Measurements from ENCODE around the gene SMYD3. TPM values are rescaled to one million over a fixed set of nuclear protein-coding genes. Genes with fewer than 3 reads are reported as not detected.

Gene SMYD3
- total RNA-seq, 1 donor from 2014 or later, result 17.3 TPM

GRCh38 chr1:245875581-245876261, 631.4 kb downstream of the SMYD3 start:
- DNase-seq (ENCODE audit: low read depth in 2 of 2), result no peak

DNA sequence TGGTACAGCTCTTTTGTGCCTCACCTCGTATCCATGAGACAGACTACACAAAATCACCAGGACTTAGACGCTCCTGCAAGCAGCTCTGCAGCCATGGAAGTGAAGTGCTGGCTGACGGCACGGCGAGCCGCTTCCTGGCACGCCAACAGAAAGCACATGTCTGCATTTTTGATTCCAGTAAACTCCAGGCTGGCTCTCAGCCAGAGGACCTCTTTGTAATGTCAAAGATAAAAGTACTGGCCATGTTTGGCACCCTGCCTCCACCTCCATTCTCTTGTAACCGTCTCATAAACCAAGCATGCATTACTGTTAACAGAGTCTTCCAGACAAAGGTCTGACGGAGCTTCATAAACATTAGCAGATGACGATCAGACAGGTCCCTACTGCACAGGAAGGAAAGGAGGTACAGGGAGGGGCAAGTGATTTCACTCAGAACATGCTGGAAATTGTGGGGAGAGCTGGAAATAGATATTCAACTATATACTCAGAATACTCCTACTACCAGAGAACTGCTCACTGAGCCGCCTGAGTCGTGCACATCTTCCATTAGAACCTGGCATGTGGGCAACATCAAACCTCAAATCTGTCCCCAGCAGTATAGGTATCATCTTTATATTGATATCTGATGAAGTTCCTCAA, 632.0 kb downstream of the SMYD3 start:
- peak; percentile 93 to 97 for DNase-seq (ENCODE audit: low read depth in 2 of 2)

DNA sequence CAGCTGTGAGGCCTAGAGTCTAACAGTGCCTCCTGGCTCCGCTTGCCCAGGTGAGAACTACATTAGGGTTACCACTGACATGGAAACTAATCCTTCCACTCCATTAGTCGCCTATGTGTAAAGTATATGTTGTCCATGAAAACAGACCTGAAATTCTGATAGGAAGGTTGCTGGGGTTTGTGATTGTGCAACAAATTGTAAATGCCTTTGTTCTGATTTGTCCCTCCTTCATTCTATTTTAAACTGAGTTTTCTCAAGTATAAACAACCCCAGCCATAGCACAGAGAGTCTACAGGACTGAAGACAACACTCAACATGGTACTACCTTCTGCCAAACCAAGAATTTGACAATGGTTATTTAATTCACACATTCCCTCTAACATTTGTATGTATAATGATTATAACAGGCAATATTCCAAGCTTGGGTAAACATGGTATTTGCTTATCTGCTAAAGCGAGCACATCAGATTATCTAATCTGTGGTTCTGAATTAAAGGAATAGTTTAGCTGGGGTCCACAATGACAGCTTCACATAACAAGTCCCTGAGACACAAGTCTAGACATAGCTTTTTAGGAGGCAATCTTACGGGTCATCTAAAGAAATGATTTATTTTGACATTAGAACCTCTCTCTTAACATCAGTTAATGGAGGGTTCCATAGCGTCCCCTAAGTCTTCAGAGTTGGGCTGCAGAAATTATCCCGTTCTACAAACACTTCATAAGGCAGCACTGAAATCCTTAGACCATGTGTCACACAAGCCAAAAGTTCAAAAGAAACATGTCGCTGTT, 633.0 kb downstream of the SMYD3 start:
- DNase-seq (ENCODE audit: low read depth in 2 of 2), result no peak

DNA sequence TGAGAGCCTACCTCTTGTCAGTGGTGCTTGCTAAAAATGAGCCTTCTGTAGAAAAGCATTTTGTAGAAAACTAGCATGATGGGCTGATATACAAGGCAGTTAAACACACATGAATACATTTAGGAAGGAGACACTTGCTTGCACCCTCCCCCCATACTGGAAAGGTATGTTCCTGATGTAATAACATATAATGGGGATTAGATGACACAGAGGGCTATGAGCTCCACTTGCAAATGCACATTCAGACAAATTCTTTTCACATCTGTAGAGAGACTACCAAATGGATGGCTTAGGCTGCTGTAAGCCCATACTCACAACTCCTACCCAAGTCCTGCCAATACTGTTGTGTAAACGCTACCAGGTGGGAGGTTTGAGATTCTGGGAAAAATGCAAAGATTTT, 634.0 kb downstream of the SMYD3 start:
- DNase-seq (ENCODE audit: low read depth in 2 of 2), result no peak

- DNase-seq (ENCODE audit: low read depth in 2 of 2), result no peak
Measured at GRCh38 chr1:245872475-245872874, 634.6 kb downstream of the SMYD3 start.

DNA sequence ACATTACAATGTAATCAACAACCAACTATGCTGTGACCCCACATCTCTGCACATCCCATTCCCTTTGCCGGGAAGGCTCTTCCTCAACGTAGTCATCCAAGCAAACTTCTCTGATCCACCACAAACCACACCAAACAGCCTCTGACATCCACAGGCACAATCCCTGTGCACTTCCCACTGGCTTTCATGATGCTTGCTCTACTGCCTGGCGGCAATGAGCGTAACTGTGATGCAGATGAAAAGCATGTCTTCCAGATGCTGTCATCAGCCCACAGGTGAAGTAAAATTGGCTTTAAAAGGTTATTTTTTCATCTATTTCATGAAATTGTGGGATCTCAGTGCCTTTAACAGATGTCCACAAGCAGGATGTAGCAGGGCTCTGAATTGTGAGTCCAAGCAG, 635.2 kb downstream of the SMYD3 start:
- DNase-seq (ENCODE audit: low read depth in 2 of 2), result no peak

- no peak for DNase-seq (ENCODE audit: low read depth in 2 of 2)
Measured at GRCh38 chr1:245871191-245871590, 635.9 kb downstream of the SMYD3 start.

DNA sequence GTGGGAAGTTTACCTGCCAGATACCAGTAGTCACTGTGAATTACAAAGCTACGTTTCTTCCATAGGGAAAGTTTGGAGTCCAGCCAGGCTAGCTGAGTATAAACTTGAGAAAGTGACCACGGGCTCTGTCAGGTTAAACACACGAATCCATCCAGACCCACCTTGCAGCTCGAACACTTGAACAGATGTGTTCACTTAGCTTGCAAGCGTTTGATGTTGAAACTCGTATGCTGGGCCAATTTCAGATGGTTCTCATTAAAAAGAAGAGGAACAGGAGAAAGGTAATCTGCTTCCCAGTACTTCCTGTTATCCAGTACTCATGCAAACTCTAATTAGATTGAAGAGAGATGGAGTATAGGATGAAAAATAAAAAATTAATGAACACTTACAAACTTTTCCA, 636.4 kb downstream of the SMYD3 start:
- no peak for DNase-seq (ENCODE audit: low read depth in 2 of 2)

DNA sequence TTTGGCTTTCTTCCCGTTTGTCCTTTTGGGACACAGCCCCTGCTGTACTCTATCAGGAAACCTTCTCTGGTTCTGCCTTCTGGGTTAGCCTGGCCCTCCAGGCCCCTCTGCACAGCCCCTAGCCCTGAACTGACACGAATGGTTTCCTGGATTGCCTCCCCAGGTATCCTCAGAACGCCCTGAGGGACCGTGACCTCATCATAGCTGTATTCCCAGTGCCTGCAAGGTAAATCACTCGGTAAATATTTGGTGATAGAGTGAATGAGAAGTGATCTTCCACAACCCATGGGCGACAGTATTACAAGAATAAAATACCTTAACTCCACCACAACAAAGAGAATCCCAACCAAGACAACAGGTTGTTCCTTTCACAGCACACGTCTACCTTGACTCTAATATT, 637.2 kb downstream of the SMYD3 start:
- no peak for DNase-seq (ENCODE audit: low read depth in 2 of 2)

- no peak for DNase-seq (ENCODE audit: low read depth in 2 of 2)
Measured at GRCh38 chr1:245867738-245868137, 639.3 kb downstream of the SMYD3 start.

DNA sequence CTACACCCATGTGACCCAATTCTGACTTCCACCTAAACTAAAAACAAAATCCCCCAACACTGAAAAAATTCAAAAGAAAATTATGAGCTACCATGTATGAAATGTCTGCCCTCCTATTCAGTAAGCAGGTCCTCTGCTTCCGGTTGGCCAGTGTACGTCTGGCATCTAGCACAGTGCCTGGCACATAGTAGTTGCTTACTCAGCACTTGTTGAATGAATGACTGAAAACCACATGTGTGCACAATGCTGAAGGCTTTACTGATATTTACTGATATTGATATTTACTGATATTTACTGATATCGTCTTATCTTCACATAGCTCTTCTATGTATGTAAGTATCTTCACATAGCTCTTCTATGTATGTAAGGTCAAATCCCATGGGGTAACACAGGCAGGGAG, 642.2 kb downstream of the SMYD3 start:
- no peak for DNase-seq (ENCODE audit: low read depth in 2 of 2)

DNA sequence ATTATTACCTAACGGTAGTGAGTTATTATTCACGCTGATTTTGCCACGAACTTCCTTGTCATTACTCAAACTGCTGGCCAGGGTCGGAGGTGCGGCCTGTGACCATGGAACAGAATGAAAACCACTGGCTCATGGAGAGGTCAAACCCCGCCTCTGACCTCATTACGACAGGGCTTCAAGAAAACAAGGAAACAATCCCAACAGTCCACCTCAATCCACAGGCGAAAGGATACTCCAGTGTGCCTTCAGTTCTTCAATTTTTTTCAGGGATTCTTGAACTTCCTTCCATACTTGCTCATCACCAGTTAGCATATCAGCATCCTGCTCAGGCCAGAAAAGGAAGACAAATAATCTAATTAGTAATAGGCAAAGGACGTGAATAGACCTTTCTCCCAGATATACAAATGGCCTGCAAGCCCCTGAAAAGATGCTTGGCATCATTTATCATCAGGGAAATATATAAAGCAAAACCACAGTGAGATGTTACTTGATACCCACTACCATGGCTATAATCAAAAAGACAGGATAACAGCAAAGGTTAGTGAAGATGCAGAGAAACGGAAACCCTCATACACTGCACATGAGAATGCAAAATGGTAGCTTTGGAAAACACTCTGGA, 643.4 kb downstream of the SMYD3 start:
- peak in 1 of 2 donors; percentile 44 for DNase-seq (ENCODE audit: low read depth in 2 of 2)

DNA sequence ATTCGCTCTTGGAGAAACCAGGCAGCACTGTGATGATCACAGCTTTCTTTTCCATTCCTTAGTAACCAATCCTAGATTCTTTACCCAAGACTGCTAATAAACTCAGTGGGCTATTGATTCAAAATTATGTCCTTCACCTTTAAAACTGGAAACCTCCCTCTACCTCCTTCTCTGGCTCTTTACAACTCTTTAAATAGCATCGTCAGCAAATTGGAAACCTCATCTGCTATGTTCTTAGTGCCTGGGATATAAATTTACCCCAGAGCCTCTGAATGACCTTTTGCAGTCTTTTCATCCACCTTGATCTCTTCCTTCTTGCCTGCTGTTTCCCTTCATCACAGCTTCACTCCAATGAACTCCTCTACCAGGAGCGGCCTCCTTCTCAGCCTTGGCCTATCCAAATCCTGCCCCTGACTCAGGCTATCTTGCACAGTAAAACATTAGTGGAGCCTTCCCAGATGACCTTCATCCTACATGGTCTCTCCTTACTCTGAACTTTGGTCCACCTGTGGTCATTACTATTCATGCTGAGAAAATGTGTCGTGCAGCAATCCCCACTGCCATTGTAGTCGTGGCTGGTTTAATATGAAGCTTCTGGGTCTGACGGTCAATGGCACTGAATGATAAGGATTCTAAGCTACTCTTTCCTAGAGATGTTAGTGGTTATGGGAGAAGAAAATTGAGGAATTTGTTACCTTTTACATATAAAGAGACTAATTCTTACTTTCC, 644.1 kb downstream of the SMYD3 start:
- DNase-seq (ENCODE audit: low read depth in 2 of 2), result no peak

- DNase-seq (ENCODE audit: low read depth in 2 of 2), result peak in 1 of 2 donors; percentile 80
Measured at GRCh38 chr1:245860657-245861544, 646.2 kb downstream of the SMYD3 start.

DNA sequence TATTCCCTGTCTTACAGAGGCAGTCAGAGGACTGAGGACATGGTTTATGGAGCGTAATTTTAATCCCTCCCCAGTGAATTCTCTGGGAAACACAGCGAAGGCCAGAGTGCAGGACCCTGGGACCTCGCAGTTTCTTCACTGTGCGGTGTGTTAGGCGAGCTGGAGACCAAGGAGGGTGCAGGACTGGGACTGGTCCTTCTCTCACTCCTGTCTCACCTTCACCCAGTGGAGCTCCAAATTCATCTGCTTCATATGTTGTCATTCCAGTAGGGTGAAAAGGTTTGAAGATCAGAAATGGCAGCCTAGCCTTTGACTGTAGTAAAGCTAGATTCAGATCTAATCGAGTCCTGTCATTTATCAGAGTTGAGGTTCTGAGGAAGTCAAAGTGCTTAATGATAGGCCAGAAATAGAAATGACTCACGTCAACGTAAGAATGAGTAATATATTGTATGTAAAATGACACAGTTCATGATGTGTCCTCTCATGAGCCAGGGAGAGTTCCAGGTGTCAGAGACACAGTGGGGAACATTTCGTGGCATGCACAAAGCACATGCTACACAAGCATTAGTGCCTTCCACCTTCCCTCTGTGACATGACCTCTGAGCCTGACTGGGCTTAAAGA, 647.5 kb downstream of the SMYD3 start:
- DNase-seq (ENCODE audit: low read depth in 2 of 2), result peak in 1 of 2 donors; percentile 73

DNA sequence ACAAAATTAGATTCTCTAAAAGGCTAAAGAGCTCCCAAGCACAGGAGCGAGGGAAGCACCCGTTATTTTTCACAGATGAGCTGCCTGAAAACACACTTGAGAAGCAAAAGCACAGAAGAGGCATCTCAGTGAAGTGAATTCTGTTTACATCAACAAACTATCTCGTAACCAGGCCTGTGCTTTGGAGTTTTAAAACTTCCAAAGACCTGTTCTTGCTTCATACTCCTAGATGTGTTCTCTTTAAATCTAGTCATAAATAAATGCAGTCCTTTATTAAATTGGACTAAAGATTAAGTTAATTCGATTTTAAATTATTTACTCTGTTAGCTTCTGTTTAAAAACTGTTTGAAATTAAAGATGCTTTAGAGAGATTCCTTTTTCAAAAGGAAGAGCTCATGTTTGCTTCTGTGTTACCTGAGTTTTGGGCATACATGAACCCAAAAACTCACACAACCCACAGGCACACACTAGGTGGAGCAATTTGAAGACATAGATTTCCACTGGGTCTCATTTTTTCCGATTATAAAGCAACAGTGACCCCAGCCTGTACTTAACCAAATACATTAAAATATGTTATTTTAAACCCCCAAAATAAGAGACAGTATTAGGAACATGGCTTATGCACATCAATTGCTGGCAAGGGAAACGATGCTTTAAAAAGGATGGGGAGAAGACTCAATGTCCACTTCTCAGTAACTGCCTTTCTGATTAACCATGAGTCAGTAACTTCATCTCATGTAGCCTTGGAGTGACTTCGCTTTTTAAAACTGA, 648.2 kb downstream of the SMYD3 start:
- DNase-seq (ENCODE audit: low read depth in 2 of 2), result peak in 1 of 2 donors; percentile 39

GRCh38 chr1:245858022-245858721, 648.9 kb downstream of the SMYD3 start:
- DNase-seq (ENCODE audit: low read depth in 2 of 2), result no peak

- peak; percentile 60 to 76 for DNase-seq (ENCODE audit: low read depth in 2 of 2)
Measured at GRCh38 chr1:245856944-245857531, 650.0 kb downstream of the SMYD3 start.

Data from lung microvascular endothelial cell (primary cell).